Natural killer cell (primary cell): ENCODE results near the gene THEM5. TPM values are rescaled to one million over a fixed set of nuclear protein-coding genes. Genes with fewer than 3 reads are reported as not detected.

Experiments used
- ATAC-seq, 3 donors: fragments of 150-1000 bp in 2 of 3; fragments of 200-7000 bp in 1 of 3; cut with Tn5 transposase; 1 replicate in 1 of 3; 2 replicates in 2 of 3; pipeline ENCODE4 v1.10.0; 2021; ENCODE audit warnings: mild to moderate bottlenecking in 2 of 3, moderate library complexity in 2 of 3
- DNase-seq, 2 donors: peaks; one replicate each; pipeline versions ENCODE4 v3.0.0 to v3.0.0-alpha.2; 2013 to 2021; ENCODE audit warnings: mixed read lengths in 1 of 2
- H3K27ac ChIP-seq: one replicate; pipeline ENCODE4 v1.5.1; 2013; ENCODE audit warnings: mild to moderate bottlenecking, low read length
- H3K27me3 ChIP-seq: one replicate; pipeline ENCODE4 v1.6.1; 2013; ENCODE audit warnings: low read length; ENCODE audit not compliant: control insufficient read depth, insufficient read depth
- H3K36me3 ChIP-seq: one replicate; pipeline ENCODE4 v1.6.1; 2013; ENCODE audit warnings: low read length; ENCODE audit not compliant: control insufficient read depth, insufficient read depth
- H3K4me1 ChIP-seq: one replicate; pipeline ENCODE4 v1.6.1; 2013; ENCODE audit warnings: low read length; ENCODE audit not compliant: control insufficient read depth, insufficient read depth
- H3K4me3 ChIP-seq: one replicate; pipeline ENCODE4 v1.5.1; 2013; ENCODE audit warnings: low read length
- H3K9me3 ChIP-seq: one replicate; pipeline ENCODE4 v1.6.1; 2013; ENCODE audit warnings: low read length; ENCODE audit not compliant: control insufficient read depth, insufficient read depth
- H3K27ac Mint-ChIP-seq, 2 donors: one replicate each; pipeline ENCODE4 v1.8.0; 2022; ENCODE audit warnings: mild to moderate bottlenecking in 2 of 2, mixed read lengths in 2 of 2, moderate library complexity in 1 of 2
- H3K27me3 Mint-ChIP-seq, 2 donors: one replicate each; pipeline ENCODE4 v1.8.0; 2022; ENCODE audit warnings: low read depth in 2 of 2, mixed read lengths in 2 of 2
- H3K36me3 Mint-ChIP-seq: one replicate; pipeline ENCODE4 v1.8.0; 2022; ENCODE audit warnings: mixed read lengths
- H3K4me1 Mint-ChIP-seq, 2 donors: one replicate each; pipeline ENCODE4 v1.8.0; 2022; ENCODE audit warnings: mixed read lengths in 2 of 2
- H3K4me3 Mint-ChIP-seq: one replicate; pipeline ENCODE4 v1.8.0; 2022; ENCODE audit warnings: mild to moderate bottlenecking, moderate library complexity, mixed read lengths
- H3K9me3 Mint-ChIP-seq, 2 donors: one replicate each; pipeline ENCODE4 v1.8.0; 2022; ENCODE audit warnings: mixed read lengths in 2 of 2
- WGBS: methylation state at CpG from one replicate; pipeline ENCODE4 v1.1.7; 2013; ENCODE audit warnings: missing lambda C conversion rate; ENCODE audit not compliant: insufficient coverage; 5-methylcytosine and 5-hydroxymethylcytosine counted together
- intact Hi-C: fragments of 100-400 bp; cut with micrococcal nuclease; formaldehyde crosslinking; loops from one replicate; pipeline ENCODE4 v1.14.2; 2022
- total RNA-seq, 4 donors: library from RNA; stranded (reverse); fragments of 120-200 nt in 1 of 4; gene quantifications; one replicate each; pipeline versions ENCODE4 v1.2.3 to v1.2.4, GENCODE V29; 2013 to 2022
- TF ChIP-seq, protein P1 (sequence below): fragments of 200-600 bp; IDR thresholded peaks from one replicate; pipeline ENCODE4 v1.8.0; 2022; ENCODE audit warnings: antibody characterized with exemption

Gene THEM5
- total RNA-seq, 3 donors from 2014 or later (not counting 1 experiment from before 2014, with no cell fraction given), result 0.52 TPM; not detected in 2

DNA sequence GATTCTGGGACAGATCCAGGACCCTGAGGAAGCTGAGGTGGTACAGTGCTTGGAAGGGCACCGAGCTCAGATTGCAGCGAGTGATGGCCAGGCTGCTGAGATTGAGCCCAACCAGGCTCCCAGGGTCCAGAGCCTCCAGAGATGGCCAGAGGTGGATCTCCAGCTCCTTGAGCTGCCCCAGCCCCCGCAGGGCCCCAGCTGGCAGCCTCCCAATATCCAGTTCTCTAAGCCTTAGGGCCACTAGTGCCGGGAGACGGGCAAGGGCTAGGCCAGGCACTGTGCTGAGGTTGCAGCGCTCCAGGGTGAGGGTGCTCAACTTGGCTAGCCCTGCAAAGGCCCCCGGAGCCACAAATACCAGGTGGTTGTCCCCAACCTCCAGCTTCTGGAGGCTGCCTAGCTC lies 51.7 kb downstream of the THEM5 start:
- WGBS, result 95% methylated on average over 7 of the region's 7 CpGs
- intact Hi-C loops, result no loop called here
- H3K4me3 Mint-ChIP-seq, result no peak overlapping the region
- no peaks in the 10 kb centered on the region for H3K27me3 ChIP-seq
- H3K36me3 ChIP-seq, result no peaks in the 10 kb centered on the region
- H3K27me3 Mint-ChIP-seq, result peaks cover 0 to 5% of the 10 kb centered on the region in 2 donors
- TF ChIP-seq, protein P1, sequence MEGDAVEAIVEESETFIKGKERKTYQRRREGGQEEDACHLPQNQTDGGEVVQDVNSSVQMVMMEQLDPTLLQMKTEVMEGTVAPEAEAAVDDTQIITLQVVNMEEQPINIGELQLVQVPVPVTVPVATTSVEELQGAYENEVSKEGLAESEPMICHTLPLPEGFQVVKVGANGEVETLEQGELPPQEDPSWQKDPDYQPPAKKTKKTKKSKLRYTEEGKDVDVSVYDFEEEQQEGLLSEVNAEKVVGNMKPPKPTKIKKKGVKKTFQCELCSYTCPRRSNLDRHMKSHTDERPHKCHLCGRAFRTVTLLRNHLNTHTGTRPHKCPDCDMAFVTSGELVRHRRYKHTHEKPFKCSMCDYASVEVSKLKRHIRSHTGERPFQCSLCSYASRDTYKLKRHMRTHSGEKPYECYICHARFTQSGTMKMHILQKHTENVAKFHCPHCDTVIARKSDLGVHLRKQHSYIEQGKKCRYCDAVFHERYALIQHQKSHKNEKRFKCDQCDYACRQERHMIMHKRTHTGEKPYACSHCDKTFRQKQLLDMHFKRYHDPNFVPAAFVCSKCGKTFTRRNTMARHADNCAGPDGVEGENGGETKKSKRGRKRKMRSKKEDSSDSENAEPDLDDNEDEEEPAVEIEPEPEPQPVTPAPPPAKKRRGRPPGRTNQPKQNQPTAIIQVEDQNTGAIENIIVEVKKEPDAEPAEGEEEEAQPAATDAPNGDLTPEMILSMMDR, result no peak
- peaks cover 13 to 15% of the 10 kb centered on the region in 2 donors for H3K4me1 Mint-ChIP-seq
- ATAC-seq (no peak), DNase-seq (no peak)
- H3K27ac Mint-ChIP-seq, result no peak overlapping the region
- no peaks in the 10 kb centered on the region for H3K9me3 ChIP-seq
- H3K4me1 ChIP-seq, result peaks cover 9% of the 10 kb centered on the region
- no peaks in the 10 kb centered on the region for H3K9me3 Mint-ChIP-seq
- no peaks in the 10 kb centered on the region for H3K36me3 Mint-ChIP-seq
- H3K27ac ChIP-seq, result no peak overlapping the region
- H3K4me3 ChIP-seq, result no peak overlapping the region

DNA sequence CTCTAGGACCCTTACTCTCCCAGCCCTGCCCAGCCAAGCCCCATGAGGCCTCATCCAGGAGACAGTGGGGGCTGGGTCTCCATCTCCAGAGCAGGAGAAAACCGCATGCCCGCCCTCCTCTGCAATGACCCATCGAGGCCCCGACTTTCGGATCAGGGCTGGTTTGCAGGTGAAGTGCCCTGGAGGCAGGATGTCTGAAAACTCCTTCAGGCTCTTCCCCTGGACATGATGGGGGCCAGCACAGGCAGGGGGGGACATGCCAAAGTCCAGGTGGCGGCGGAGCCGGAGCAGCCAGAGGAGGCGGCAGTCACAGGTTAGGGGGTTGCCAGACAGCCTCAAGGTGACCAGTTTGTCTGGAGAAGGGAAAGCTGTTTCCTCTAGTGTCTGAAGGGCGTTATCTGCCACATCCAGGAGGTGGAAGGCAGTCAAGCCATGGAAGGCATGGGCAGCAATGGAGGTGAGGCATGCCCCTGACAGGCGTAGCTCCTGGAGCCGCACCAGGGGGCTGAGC lies 52.1 kb downstream of the THEM5 start:
- H3K4me1 Mint-ChIP-seq, result peaks cover 13 to 15% of the 10 kb centered on the region in 2 donors
- Histone ChIP-seq H3K4me1 (peaks cover 9% of the 10 kb centered on the region), H3K36me3 (no peaks in the 10 kb centered on the region), H3K27ac (no peak overlapping the region), H3K27me3 (no peaks in the 10 kb centered on the region), H3K9me3 (no peaks in the 10 kb centered on the region), H3K4me3 (no peak overlapping the region)
- 96% methylated on average over 12 of the region's 12 CpGs for WGBS
- intact Hi-C loops, result no loop called here
- no peaks in the 10 kb centered on the region for H3K36me3 Mint-ChIP-seq
- DNase-seq (no peak), ATAC-seq (no peak)
- no peak overlapping the region for H3K27ac Mint-ChIP-seq
- H3K9me3 Mint-ChIP-seq, result no peaks in the 10 kb centered on the region
- H3K4me3 Mint-ChIP-seq, result no peak overlapping the region
- H3K27me3 Mint-ChIP-seq, result peaks cover 0 to 5% of the 10 kb centered on the region in 2 donors
- TF ChIP-seq, protein P1, result no peak

DNA sequence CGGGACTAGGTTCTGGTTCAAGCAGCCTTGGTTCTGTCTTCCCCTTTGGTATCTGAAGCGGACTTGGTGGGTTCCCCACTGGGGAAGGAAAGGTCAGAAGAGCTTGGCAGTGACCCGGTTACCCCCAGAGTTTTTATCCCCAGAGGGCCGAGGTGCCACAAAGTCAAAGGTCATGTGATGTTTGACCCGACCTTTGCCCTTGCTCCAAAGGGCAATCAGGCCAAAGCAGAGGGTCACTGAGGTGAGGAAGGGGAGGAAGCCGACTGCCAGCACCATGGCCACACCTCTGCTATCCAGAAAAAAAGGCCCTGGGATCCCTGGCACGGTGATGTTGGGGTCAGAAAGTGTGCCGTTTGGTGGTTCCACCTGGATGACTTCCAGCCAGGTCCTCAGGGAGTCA lies 52.7 kb downstream of the THEM5 start:
- H3K4me1 Mint-ChIP-seq, result peaks cover 13 to 15% of the 10 kb centered on the region in 2 donors
- H3K27me3 Mint-ChIP-seq, result peaks cover 0 to 5% of the 10 kb centered on the region in 2 donors
- intact Hi-C loops, result no loop called here
- TF ChIP-seq, protein P1, result no peak
- no peak for DNase-seq
- ATAC-seq, result no peak
- Histone ChIP-seq H3K4me3 (no peak overlapping the region), H3K27me3 (no peaks in the 10 kb centered on the region), H3K27ac (no peak overlapping the region), H3K9me3 (no peaks in the 10 kb centered on the region), H3K4me1 (peaks cover 9% of the 10 kb centered on the region), H3K36me3 (no peaks in the 10 kb centered on the region)
- WGBS, result 70% methylated on average over 8 of the region's 8 CpGs
- no peaks in the 10 kb centered on the region for H3K36me3 Mint-ChIP-seq
- H3K4me3 Mint-ChIP-seq, result no peak overlapping the region
- H3K9me3 Mint-ChIP-seq, result no peaks in the 10 kb centered on the region
- no peak overlapping the region for H3K27ac Mint-ChIP-seq
